Measurements from ENCODE around the gene CCDC137.

DNA sequence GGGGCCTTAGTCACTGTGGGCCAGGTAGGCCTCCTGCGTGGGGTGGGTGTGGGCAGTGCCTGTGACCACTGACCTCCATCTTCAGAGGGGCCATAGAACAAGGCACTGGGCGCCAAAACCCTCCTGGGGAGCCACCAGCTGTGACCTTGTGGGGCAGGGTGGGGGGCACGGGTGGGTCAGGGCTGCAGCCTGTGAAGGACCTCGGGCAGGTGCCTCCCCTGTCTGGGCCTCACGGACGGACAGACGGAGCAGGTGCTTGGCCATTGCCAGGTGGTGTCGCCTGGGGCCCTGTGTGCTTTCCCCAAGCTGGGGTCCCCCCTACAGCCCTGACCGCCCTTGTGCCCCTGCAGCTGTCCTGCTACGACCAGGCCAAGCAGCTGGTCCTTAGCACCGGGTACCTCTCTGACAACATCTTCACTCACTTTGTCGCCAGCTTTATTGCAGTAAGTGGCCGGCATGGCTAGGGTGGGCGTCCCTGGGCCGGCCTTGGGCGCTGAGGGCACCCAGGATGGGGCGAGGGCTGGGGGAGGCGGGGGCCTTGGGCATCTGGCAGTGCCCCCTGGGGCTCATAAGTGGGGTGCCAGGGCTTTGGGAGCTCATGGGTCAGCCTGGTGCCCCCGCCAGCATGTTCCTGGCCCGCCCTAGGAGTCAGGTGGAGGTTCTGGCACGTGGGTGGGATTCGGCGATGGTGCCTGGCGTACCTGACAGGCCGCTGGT is 50.7 kb downstream of the CCDC137 start:
- TF ChIP-seq, protein P1, sequence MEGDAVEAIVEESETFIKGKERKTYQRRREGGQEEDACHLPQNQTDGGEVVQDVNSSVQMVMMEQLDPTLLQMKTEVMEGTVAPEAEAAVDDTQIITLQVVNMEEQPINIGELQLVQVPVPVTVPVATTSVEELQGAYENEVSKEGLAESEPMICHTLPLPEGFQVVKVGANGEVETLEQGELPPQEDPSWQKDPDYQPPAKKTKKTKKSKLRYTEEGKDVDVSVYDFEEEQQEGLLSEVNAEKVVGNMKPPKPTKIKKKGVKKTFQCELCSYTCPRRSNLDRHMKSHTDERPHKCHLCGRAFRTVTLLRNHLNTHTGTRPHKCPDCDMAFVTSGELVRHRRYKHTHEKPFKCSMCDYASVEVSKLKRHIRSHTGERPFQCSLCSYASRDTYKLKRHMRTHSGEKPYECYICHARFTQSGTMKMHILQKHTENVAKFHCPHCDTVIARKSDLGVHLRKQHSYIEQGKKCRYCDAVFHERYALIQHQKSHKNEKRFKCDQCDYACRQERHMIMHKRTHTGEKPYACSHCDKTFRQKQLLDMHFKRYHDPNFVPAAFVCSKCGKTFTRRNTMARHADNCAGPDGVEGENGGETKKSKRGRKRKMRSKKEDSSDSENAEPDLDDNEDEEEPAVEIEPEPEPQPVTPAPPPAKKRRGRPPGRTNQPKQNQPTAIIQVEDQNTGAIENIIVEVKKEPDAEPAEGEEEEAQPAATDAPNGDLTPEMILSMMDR (IDR thresholded peaks at IDR 0.05) = no peak
- no peak for TF ChIP-seq POLR2A (IDR thresholded peaks at IDR 0.05)

All from esophagus squamous epithelium (tissue), 4 donors.